HCT116 (cell line): ENCODE measurements around the gene SLC25A20. TPM values are rescaled to one million over a fixed set of nuclear protein-coding genes. Genes with fewer than 3 reads are reported as not detected.
"Not testable (repeated sequence)": the region's sequence is repeated elsewhere in the genome, so short reads cannot be mapped to it uniquely, and the experiment has no call there.

Experiments
- ATAC-seq: fragments of 200-7000 bp; cut with Tn5 transposase; 2 replicates; pipeline ENCODE4 v1.9.1; 2020; ENCODE audit warnings: mild to moderate bottlenecking, moderate library complexity
- BruUV-seq: library from RNA; stranded (reverse); fragments of 400-500 nt; replicated peaks from 2 replicates; lab custom pipeline; 2021; lab: Mats Ljungman, UMichigan
- CTCF ChIA-PET: fragments of 300-600 bp; sonication (Branson Sonifier 250); formaldehyde crosslinking; loops from one replicate; lab custom pipeline; 2021; ENCODE audit warnings: antibody characterized with exemption; lab: Charles Lee
- POLR2A ChIA-PET: fragments of 300-600, 350-600 bp; sonication (Branson Sonifier 250); formaldehyde crosslinking; loops from one replicate; lab custom pipeline; 2021; ENCODE audit warnings: antibody characterized with exemption; lab: Charles Lee
- RAD21 ChIA-PET, 2 experiments: fragments of 300-600 bp; sonication (Branson Sonifier 250); formaldehyde crosslinking; loops; one replicate each; lab custom pipeline; 2023; ENCODE audit warnings: low total read pairs in 2 of 2; ENCODE audit not compliant: uncharacterized antibody in 2 of 2, unreplicated experiment in 2 of 2, low non-redundant PET in 1 of 2; lab: Charles Lee
- DNase-seq: peaks from one replicate; pipeline ENCODE4 v3.0.0-alpha.2; 2010; ENCODE audit warnings: low read depth, low spot score
- H2AFZ ChIP-seq: fragments of 200-600 bp; shearing (Covaris generic), sonication (generic); 2 replicates; pipeline ENCODE4 v1.6.1; 2017; ENCODE audit warnings: low read depth, mixed run types, mixed read lengths, antibody characterized with exemption, low read length; ENCODE audit not compliant: poor library complexity, severe bottlenecking
- H3K27ac ChIP-seq: 2 replicates; pipeline ENCODE4 v1.5.1; 2012; ENCODE audit warnings: low read depth, low read length
- H3K27me3 ChIP-seq: fragments of 200-600 bp; sonication (generic); 2 replicates; pipeline ENCODE4 v1.6.1; 2016; ENCODE audit warnings: mixed run types, low read length, mixed read lengths; ENCODE audit not compliant: insufficient read depth
- H3K36me3 ChIP-seq, 2 experiments: fragments of 200-500 bp in 1 of 2; fragments of 200-600 bp in 1 of 2; sonication (Bioruptor generic) in 1 of 2; sonication (generic) in 1 of 2; 2 replicates each; pipeline versions ENCODE4 v1.5.1 to v1.6.1; 2014 to 2016; ENCODE audit warnings: low read length in 2 of 2, inconsistent platforms in 1 of 2, mixed read lengths in 1 of 2, mixed run types in 1 of 2; ENCODE audit not compliant: insufficient read depth in 2 of 2, control insufficient read depth in 1 of 2
- H3K4me1 ChIP-seq, 2 experiments: fragments of 200-600 bp in 1 of 2; sonication (generic) in 1 of 2; 2 replicates each; pipeline versions ENCODE4 v1.5.1 to v1.6.1; 2012 to 2017; ENCODE audit warnings: low read length in 2 of 2, inconsistent platforms in 1 of 2, mild to moderate bottlenecking in 1 of 2, mixed read lengths in 1 of 2, mixed run types in 1 of 2, moderate library complexity in 1 of 2; ENCODE audit not compliant: insufficient read depth in 2 of 2, control insufficient read depth in 1 of 2
- H3K4me2 ChIP-seq: fragments of 200-600 bp; sonication (generic); 2 replicates; pipeline ENCODE4 v1.6.1; 2017; ENCODE audit warnings: mixed run types, low read length, mixed read lengths
- H3K4me3 ChIP-seq, 2 experiments: fragments of 200-600 bp in 1 of 2; sonication (generic) in 1 of 2; replicated peaks in 1 of 2; 2 replicates each; pipeline ENCODE4 v1.5.1; 2011 to 2016; ENCODE audit warnings: low read length in 2 of 2, control low read depth in 1 of 2, low read depth in 1 of 2, mild to moderate bottlenecking in 1 of 2, mixed read lengths in 1 of 2, mixed run types in 1 of 2
- H3K79me2 ChIP-seq: fragments of 200-600 bp; sonication (generic); 2 replicates; pipeline ENCODE4 v1.6.1; 2017; ENCODE audit warnings: mild to moderate bottlenecking, mixed run types, low read length, moderate library complexity, mixed read lengths; ENCODE audit not compliant: insufficient read depth
- H3K9ac ChIP-seq: fragments of 200-600 bp; sonication (generic); 2 replicates; pipeline ENCODE4 v1.6.1; 2016; ENCODE audit warnings: low read length, mixed read lengths
- H3K9me2 ChIP-seq: fragments of 200-600 bp; sonication (generic), shearing (Covaris generic); 2 replicates; pipeline ENCODE4 v1.6.1; 2017; ENCODE audit warnings: mixed run types, mild to moderate bottlenecking, moderate library complexity; ENCODE audit not compliant: insufficient read depth
- H3K9me3 ChIP-seq, 2 experiments: fragments of 200-500 bp in 1 of 2; fragments of 200-600 bp in 1 of 2; sonication (Bioruptor generic) in 1 of 2; sonication (generic) in 1 of 2; 2 replicates each; pipeline ENCODE4 v1.6.1; 2014 to 2017; ENCODE audit warnings: low read length in 2 of 2, mixed read lengths in 2 of 2, inconsistent platforms in 1 of 2, low read depth in 1 of 2, mild to moderate bottlenecking in 1 of 2, mixed run types in 1 of 2, moderate library complexity in 1 of 2; ENCODE audit not compliant: control insufficient read depth in 1 of 2, insufficient read depth in 1 of 2
- H4K20me1 ChIP-seq: fragments of 200-600 bp; sonication (generic), shearing (Covaris generic); 2 replicates; pipeline ENCODE4 v1.6.1; 2017; ENCODE audit warnings: mixed run types, mild to moderate bottlenecking, moderate library complexity; ENCODE audit not compliant: insufficient read depth
- ATF3 ChIP-seq: IDR thresholded peaks from 2 replicates; pipeline ENCODE4 v1.6.1; 2012
- EZH2phosphoT487 ChIP-seq: fragments of 200-600 bp; IDR thresholded peaks from 2 replicates; pipeline ENCODE4 v1.6.1; 2018; ENCODE audit warnings: antibody characterized with exemption, borderline replicate concordance
- FOSL1 ChIP-seq: IDR thresholded peaks from 2 replicates; pipeline ENCODE4 v1.6.1; 2012; ENCODE audit warnings: low read depth
- MAX ChIP-seq: IDR thresholded peaks from 2 replicates; pipeline ENCODE4 v1.6.1; 2012
- POLR2AphosphoS5 ChIP-seq: IDR thresholded peaks from 2 replicates; pipeline ENCODE4 v1.6.1; 2011; ENCODE audit warnings: mild to moderate bottlenecking, low read depth, low read length, moderate library complexity
- REST ChIP-seq: IDR thresholded peaks from 2 replicates; pipeline ENCODE4 v1.6.1; 2012; ENCODE audit warnings: low read depth
- SIN3A ChIP-seq: IDR thresholded peaks from 2 replicates; pipeline ENCODE4 v1.6.1; 2012; ENCODE audit warnings: low read depth
- SRF ChIP-seq: IDR thresholded peaks from 2 replicates; pipeline ENCODE4 v1.6.1; 2012; ENCODE audit warnings: low read depth
- TCF7L2 ChIP-seq: IDR thresholded peaks from 2 replicates; pipeline ENCODE4 v1.7.0; 2011; ENCODE audit warnings: borderline replicate concordance, inconsistent platforms; ENCODE audit not compliant: insufficient read depth, insufficient read length; ENCODE audit errors: extremely low read depth
- ZBTB33 ChIP-seq: IDR thresholded peaks from 2 replicates; pipeline ENCODE4 v1.6.1; 2011; ENCODE audit warnings: mild to moderate bottlenecking, low read length, moderate library complexity; ENCODE audit not compliant: insufficient replicate concordance; ENCODE audit errors: extremely low read depth
- ZFX ChIP-seq: fragments of 450-650 bp; IDR thresholded peaks from 2 replicates; pipeline ENCODE4 v1.6.1; 2017
- intact Hi-C: fragments of 100-400 bp; cut with micrococcal nuclease; formaldehyde crosslinking; loops from 2 replicates; pipeline ENCODE4 v1.10.0; 2022
- total RNA-seq: library from RNA; stranded (reverse); gene quantifications from one replicate; pipeline ENCODE4 v1.2.1, GENCODE V29; 2021; ENCODE audit not compliant: unreplicated experiment

The SLC25A20 gene
- total RNA-seq, 1 experiment from 2014 or later = 8.7 TPM

GRCh38 chr3:48827874-48828273 is 70.8 kb downstream of the SLC25A20 start:
- H3K79me2 ChIP-seq = peaks cover 44% of the 10 kb centered on the region
- BruUV-seq, H3K9me3 ChIP-seq, ATAC-seq, H3K9ac ChIP-seq, CTCF ChIA-PET, H3K4me1 ChIP-seq, H3K4me2 ChIP-seq, intact Hi-C loops, H3K27me3 ChIP-seq, H3K27ac ChIP-seq, H2AFZ ChIP-seq, H3K9me2 ChIP-seq, DNase-seq, H3K36me3 ChIP-seq, RAD21 ChIA-PET, H4K20me1 ChIP-seq, H3K4me3 ChIP-seq: not testable (repeated sequence)
- POLR2A ChIA-PET = interaction anchor here (1.2 kb wide), 1 partner anchor 111 kb away, joined by 4 read pairs; the partner anchor contains the start of gene IP6K2

- BruUV-seq = no TSS peak
- Histone ChIP-seq H3K9me3 (no peaks in the 10 kb centered on the region), H3K79me2 (peaks cover 34% of the 10 kb centered on the region), H3K27ac (no peak overlapping the region), H2AFZ (no peak overlapping the region), H4K20me1 (no peaks in the 10 kb centered on the region), H3K27me3 (no peaks in the 10 kb centered on the region), H3K4me2 (no peak overlapping the region), H3K36me3 (no peaks in the 10 kb centered on the region), H3K9ac (no peak overlapping the region), H3K4me3 (no peak overlapping the region), H3K4me1 (no peaks in the 10 kb centered on the region), H3K9me2 (no peaks in the 10 kb centered on the region)
- ChIA-PET RAD21 (no interaction called here), POLR2A (no interaction called here), CTCF (no interaction called here)
- intact Hi-C loops = no loop called here
- ATAC-seq = no peak
- TF ChIP-seq ATF3 = no peak
- TF ChIP-seq POLR2AphosphoS5 = no peak
- TF ChIP-seq EZH2phosphoT487 = no peak
- no peak for TF ChIP-seq SRF
- TF ChIP-seq REST = no peak
- TF ChIP-seq MAX = no peak
- TF ChIP-seq TCF7L2 = no peak
- no peak for TF ChIP-seq FOSL1
- TF ChIP-seq SIN3A = no peak
- no peak for TF ChIP-seq ZBTB33
- no peak for TF ChIP-seq ZFX
- DNase-seq = no peak
Measured at GRCh38 chr3:48826451-48826850, 72.2 kb downstream of the SLC25A20 start.
